GM12878 (cell line): ENCODE data around the gene KIRREL1. TPM values are rescaled to one million over a fixed set of nuclear protein-coding genes. Genes with fewer than 3 reads are reported as not detected.

ENCODE experiments used
- ATAC-seq: fragments of 200-7000 bp; cut with Tn5 transposase; 3 replicates; pipeline ENCODE4 v1.9.1; 2020; ENCODE audit warnings: mild to moderate bottlenecking, moderate library complexity
- BruUV-seq: library from RNA; stranded (reverse); fragments of 400-500 nt; replicated peaks from 2 replicates; lab custom pipeline; 2021; lab: Mats Ljungman, UMichigan
- CTCF ChIA-PET: fragments of 300-600 bp; sonication (Branson Sonifier 250); formaldehyde crosslinking; extraction: SDS; loops from one replicate; lab custom pipeline; 2021; ENCODE audit warnings: inconsistent platforms; lab: Yijun Ruan, JAX
- POLR2A ChIA-PET: fragments of 350-600 bp; formaldehyde crosslinking; extraction: SDS; loops from one replicate; lab custom pipeline; 2021; ENCODE audit warnings: inconsistent platforms; lab: Charles Lee
- RAD21 ChIA-PET: fragments of 300-600 bp; sonication (Branson Sonifier 250); formaldehyde crosslinking; loops from one replicate; lab custom pipeline; 2023; ENCODE audit warnings: antibody characterized with exemption; ENCODE audit not compliant: unreplicated experiment; lab: Charles Lee
- SMC1A ChIA-PET: fragments of 300-600 bp; sonication (Branson Sonifier 250); formaldehyde crosslinking; loops from one replicate; lab custom pipeline; 2023; ENCODE audit not compliant: unreplicated experiment, uncharacterized antibody; lab: Charles Lee
- DNase-seq: peaks from one replicate; pipeline ENCODE4 v3.0.0-alpha.2; 2011; ENCODE audit warnings: low read depth, low spot score
- FAIRE-seq: peaks from 3 replicates; lab custom pipeline; 2011; peaks lifted over from hg19 to GRCh38; lab: Jason Lieb, UNC
- H2AFZ ChIP-seq: 2 replicates; pipeline ENCODE4 v1.6.0; 2011; ENCODE audit warnings: low read depth, low read length, control low read depth; ENCODE audit not compliant: control insufficient read depth
- H3K27ac ChIP-seq: 2 replicates; pipeline ENCODE4 v1.5.1; 2011; ENCODE audit warnings: control low read depth; ENCODE audit not compliant: control insufficient read depth, insufficient read depth
- H3K27me3 ChIP-seq, 2 experiments: replicated peaks in 1 of 2; 2 replicates each; pipeline versions ENCODE4 v1.6.0 to v1.6.1; 2011; ENCODE audit warnings: low read length in 1 of 2; ENCODE audit not compliant: control insufficient read depth in 2 of 2, insufficient read depth in 2 of 2
- H3K36me3 ChIP-seq, 2 experiments: 2 replicates each; pipeline ENCODE4 v1.5.1; 2011; ENCODE audit warnings: low read length in 1 of 2; ENCODE audit not compliant: control insufficient read depth in 2 of 2, insufficient read depth in 2 of 2
- H3K4me1 ChIP-seq: 2 replicates; pipeline ENCODE4 v1.6.1; 2011; ENCODE audit warnings: mild to moderate bottlenecking, low read length, moderate library complexity, mixed read lengths; ENCODE audit not compliant: control insufficient read depth, insufficient read depth
- H3K4me2 ChIP-seq: 2 replicates; pipeline ENCODE4 v1.6.0; 2011; ENCODE audit warnings: control low read depth; ENCODE audit not compliant: control insufficient read depth, insufficient read depth
- H3K4me3 ChIP-seq: fragments of 200-600 bp; sonication (generic); 2 replicates; pipeline ENCODE4 v1.5.1; 2016
- H3K79me2 ChIP-seq: 2 replicates; pipeline ENCODE4 v1.6.0; 2011; ENCODE audit warnings: low read length; ENCODE audit not compliant: control insufficient read depth, insufficient read depth
- H3K9ac ChIP-seq: 2 replicates; pipeline ENCODE4 v1.8.0; 2011; ENCODE audit warnings: low read length, control low read depth, mixed read lengths; ENCODE audit not compliant: control insufficient read depth, insufficient read depth
- H3K9me3 ChIP-seq: replicated peaks from 3 replicates; pipeline ENCODE4 v1.5.1; 2011; ENCODE audit warnings: mild to moderate bottlenecking, low read length; ENCODE audit not compliant: control insufficient read depth, insufficient read depth
- H4K20me1 ChIP-seq: 2 replicates; pipeline ENCODE4 v1.6.0; 2011; ENCODE audit not compliant: control insufficient read depth, insufficient read depth
- CEBPZ ChIP-seq: fragments of 150-350 bp; IDR thresholded peaks from 2 replicates; pipeline ENCODE4 v1.6.1; 2016; ENCODE audit warnings: low read depth, low read length
- STAT3 ChIP-seq: IDR thresholded peaks from 2 replicates; pipeline ENCODE4 v1.6.1; 2011; ENCODE audit warnings: low read depth, low read length, improper control_type of control experiment
- TBL1XR1 ChIP-seq: IDR thresholded peaks from 2 replicates; pipeline ENCODE4 v1.6.1; 2012; ENCODE audit warnings: low read depth, low read length, improper control_type of control experiment
- TCF12 ChIP-seq: IDR thresholded peaks from 2 replicates; pipeline ENCODE4 v1.6.1; 2011; ENCODE audit warnings: low read depth, mild to moderate bottlenecking, low read length
- WGBS: methylation state at CpG from one replicate; pipeline ENCODE4 v1.1.6; 2016; ENCODE audit warnings: low lambda C conversion rate; ENCODE audit not compliant: insufficient replicate concordance, insufficient coverage; ENCODE audit errors: missing lambda C conversion rate; 5-methylcytosine and 5-hydroxymethylcytosine counted together
- in situ Hi-C: fragments of 300-500 bp; cut with MboI; formaldehyde crosslinking; loops from 9 replicates; pipeline ENCODE4 v1.14.3; 2018; ENCODE audit warnings: mixed read lengths
- intact Hi-C: fragments of 100-400 bp; cut with micrococcal nuclease; formaldehyde crosslinking; loops from one replicate; pipeline ENCODE4 v1.14.2; 2022; ENCODE audit not compliant: unreplicated experiment
- polyA plus RNA-seq, 11 experiments: library from polyadenylated mRNA; depleted of rRNA in 4 of 11; unstranded in 6 of 11; stranded (reverse) in 5 of 11; fragments of >200 nt; fragmentation: Nextera tagmentation in 4 of 11; fragmentation: Illumina TruSeq in 1 of 11; extraction: Ambion mirVana in 4 of 11; extraction: Trizol in 1 of 11; gene quantifications; 1 replicate in 1 of 11; 2 replicates in 10 of 11; pipeline versions ENCODE4 v1.2.1 to v1.2.3, GENCODE V29; 2011 to 2016; ENCODE audit warnings: inconsistent platforms in 2 of 11, missing spikeins in 2 of 11, low read depth in 1 of 11
- total RNA-seq, 4 experiments: library from RNA; depleted of rRNA in 3 of 4; stranded (reverse); fragments of >200 nt in 3 of 4; fragmentation: Illumina TruSeq in 1 of 4; extraction: Trizol in 1 of 4; gene quantifications; 2 replicates each; pipeline versions ENCODE4 v1.2.1 to v1.2.3, GENCODE V29; 2013 to 2021

Gene KIRREL1
- total and polyA plus RNA-seq, 10 of the 15 experiments (the other 5 are each of a cell fraction or from before 2014, with no cell fraction given) = 0.15 TPM; not detected in 9

- H3K36me3 ChIP-seq = no peaks in the 10 kb centered on the region
- no peak overlapping the region for H2AFZ ChIP-seq
- SMC1A ChIA-PET = no interaction called here
- no peaks in the 10 kb centered on the region for H3K9me3 ChIP-seq
- H3K79me2 ChIP-seq = no peaks in the 10 kb centered on the region
- no TSS peak for BruUV-seq
- no peaks in the 10 kb centered on the region for H4K20me1 ChIP-seq
- H3K4me2 ChIP-seq = no peak overlapping the region
- in situ Hi-C loops (no loop called here), intact Hi-C loops (no loop called here)
- FAIRE-seq (no peak), DNase-seq (no peak), ATAC-seq (no peak)
- H3K27ac ChIP-seq = no peak overlapping the region
- no peak for TF ChIP-seq TBL1XR1
- TF ChIP-seq CEBPZ = no peak
- TF ChIP-seq TCF12 = no peak
- no peak for TF ChIP-seq STAT3
- RAD21 ChIA-PET = interaction anchor here (0.7 kb wide), 1 partner anchor 12 kb away, joined by 3 read pairs; no protein-coding TSS in a partner anchor
- no peak overlapping the region for H3K9ac ChIP-seq
- CTCF ChIA-PET = interaction anchor here (1.0 to 1.4 kb wide), 2 partner anchors 13 to 51 kb away, joined by 3 read pairs; no protein-coding TSS in a partner anchor
- H3K4me1 ChIP-seq = no peaks in the 10 kb centered on the region
- POLR2A ChIA-PET = no interaction called here
- H3K4me3 ChIP-seq = no peak overlapping the region
- 13% methylated on average over 5 of the region's 5 CpGs for WGBS
- H3K27me3 ChIP-seq = peaks cover 0 to 3% of the 10 kb centered on the region in 2 experiments; a peak in 1 of 4 replicates
These were observed 49.8 kb downstream of the KIRREL1 start for GRCh38 chr1:158043232-158043631.
